Measurements from ENCODE around the gene TTLL9. TPM values are rescaled to one million over a fixed set of nuclear protein-coding genes. Genes with fewer than 3 reads are reported as not detected.
"Not testable (repeated sequence)": the region's sequence is repeated elsewhere in the genome, so short reads cannot be mapped to it uniquely, and the experiment has no call there.

The TTLL9 gene
- total RNA-seq, 1 donor from 2014 or later, result 2.4 TPM

DNA sequence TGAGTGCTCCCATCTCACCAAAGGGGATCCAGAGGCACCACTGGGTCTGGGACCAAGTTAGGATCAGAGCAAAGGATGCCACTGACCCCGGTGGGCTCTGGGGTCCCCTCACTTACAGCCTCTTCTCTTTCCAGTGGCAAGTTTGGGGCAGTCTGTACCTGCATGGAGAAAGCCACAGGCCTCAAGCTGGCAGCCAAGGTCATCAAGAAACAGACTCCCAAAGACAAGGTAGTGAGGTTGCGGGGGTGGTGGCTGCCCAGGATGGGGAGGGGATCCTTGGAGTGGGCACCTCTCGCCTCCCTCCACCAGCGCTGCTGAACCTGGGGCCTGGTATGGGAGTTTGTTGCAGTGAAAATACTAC is 46.3 kb upstream of the TTLL9 start:
- H3K36me3 Mint-ChIP-seq (ENCODE audit: insufficient read depth), result no peaks in the 10 kb centered on the region
- peaks cover 12% of the 10 kb centered on the region for H3K27me3 Mint-ChIP-seq
- no peak overlapping the region for H3K27ac Mint-ChIP-seq
- TF ChIP-seq, protein P1, sequence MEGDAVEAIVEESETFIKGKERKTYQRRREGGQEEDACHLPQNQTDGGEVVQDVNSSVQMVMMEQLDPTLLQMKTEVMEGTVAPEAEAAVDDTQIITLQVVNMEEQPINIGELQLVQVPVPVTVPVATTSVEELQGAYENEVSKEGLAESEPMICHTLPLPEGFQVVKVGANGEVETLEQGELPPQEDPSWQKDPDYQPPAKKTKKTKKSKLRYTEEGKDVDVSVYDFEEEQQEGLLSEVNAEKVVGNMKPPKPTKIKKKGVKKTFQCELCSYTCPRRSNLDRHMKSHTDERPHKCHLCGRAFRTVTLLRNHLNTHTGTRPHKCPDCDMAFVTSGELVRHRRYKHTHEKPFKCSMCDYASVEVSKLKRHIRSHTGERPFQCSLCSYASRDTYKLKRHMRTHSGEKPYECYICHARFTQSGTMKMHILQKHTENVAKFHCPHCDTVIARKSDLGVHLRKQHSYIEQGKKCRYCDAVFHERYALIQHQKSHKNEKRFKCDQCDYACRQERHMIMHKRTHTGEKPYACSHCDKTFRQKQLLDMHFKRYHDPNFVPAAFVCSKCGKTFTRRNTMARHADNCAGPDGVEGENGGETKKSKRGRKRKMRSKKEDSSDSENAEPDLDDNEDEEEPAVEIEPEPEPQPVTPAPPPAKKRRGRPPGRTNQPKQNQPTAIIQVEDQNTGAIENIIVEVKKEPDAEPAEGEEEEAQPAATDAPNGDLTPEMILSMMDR (IDR thresholded peaks at IDR 0.05; ENCODE audit: unreplicated experiment), result no peak
- no peak overlapping the region for H3K4me3 Mint-ChIP-seq (ENCODE audit: low read depth)
- H3K9me3 Mint-ChIP-seq (ENCODE audit: low read depth), result no peaks in the 10 kb centered on the region
- DNase-seq (ENCODE audit: low spot score, unreplicated experiment), result no peak
- no peaks in the 10 kb centered on the region for H3K4me1 Mint-ChIP-seq (ENCODE audit: low read depth)

DNA sequence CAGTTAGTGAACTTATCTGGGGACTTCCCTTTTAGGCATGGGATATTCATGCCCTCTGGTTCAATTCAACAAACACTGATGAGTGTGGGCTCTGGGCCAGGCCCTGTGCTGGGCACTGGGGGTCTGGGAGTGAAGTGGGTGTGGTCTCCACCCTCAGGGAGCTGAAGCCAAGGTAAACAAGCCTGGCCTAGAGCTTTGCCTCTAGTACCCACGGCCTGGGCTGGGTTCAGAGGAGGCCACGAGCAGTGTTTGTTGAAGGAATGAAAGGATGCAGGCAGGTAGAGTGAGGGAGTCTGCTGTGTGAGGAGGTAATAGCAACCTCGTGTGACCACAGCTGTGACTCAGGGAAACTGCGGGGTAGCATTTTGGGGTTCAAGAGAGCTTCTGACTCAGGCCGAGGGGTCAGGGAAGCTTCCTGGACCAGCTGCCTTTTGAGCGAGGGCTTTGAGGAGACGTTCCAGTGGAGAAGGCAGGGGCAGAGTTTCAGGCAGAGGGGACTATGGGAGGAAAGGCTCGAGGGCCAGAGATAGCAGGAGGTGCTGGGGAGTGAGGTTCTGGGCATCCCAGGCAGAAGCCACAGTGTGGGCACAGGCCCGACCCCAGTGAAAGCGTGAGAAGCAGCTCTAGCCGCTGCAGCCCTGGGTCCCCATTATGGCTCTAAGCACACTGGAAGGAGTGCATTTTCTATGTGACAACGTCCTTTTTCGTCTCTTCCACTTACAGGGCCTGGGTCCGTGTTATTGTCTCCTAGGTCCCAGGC is 45.7 kb upstream of the TTLL9 start:
- Mint-ChIP-seq H3K27me3 (peaks cover 12% of the 10 kb centered on the region), H3K36me3 (ENCODE audit: insufficient read depth) (no peaks in the 10 kb centered on the region), H3K27ac (no peak overlapping the region), H3K4me3 (ENCODE audit: low read depth) (no peak overlapping the region), H3K4me1 (ENCODE audit: low read depth) (no peaks in the 10 kb centered on the region), H3K9me3 (ENCODE audit: low read depth) (no peaks in the 10 kb centered on the region)
- TF ChIP-seq, protein P1 (IDR thresholded peaks at IDR 0.05; ENCODE audit: unreplicated experiment), result no peak
- DNase-seq (ENCODE audit: low spot score, unreplicated experiment), result no peak

DNA sequence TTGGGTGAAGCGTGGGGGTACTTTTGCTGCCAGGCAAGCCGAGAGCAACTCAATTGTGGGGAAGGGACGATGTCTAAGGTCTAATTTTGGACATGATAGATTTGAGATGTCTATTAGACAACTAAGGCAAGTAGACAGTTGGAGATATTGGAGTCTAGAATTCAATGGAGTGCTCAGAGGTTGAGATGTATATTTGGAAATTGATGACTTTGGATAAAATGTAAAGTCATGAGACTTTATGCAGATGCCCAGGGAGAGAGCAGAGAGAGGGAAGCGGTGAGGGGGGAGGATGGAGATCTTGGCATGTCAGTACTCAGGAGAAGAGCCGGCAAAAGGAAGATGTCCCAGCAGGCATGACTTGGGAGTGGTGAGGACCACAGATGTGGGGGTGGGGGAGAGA is 44.4 kb upstream of the TTLL9 start:
- no peak for DNase-seq (ENCODE audit: low spot score, unreplicated experiment)
- H3K4me3 Mint-ChIP-seq (ENCODE audit: low read depth), result no peak overlapping the region
- H3K9me3 Mint-ChIP-seq (ENCODE audit: low read depth), result no peaks in the 10 kb centered on the region
- no peaks in the 10 kb centered on the region for H3K36me3 Mint-ChIP-seq (ENCODE audit: insufficient read depth)
- H3K27ac Mint-ChIP-seq, result no peak overlapping the region
- no peaks in the 10 kb centered on the region for H3K4me1 Mint-ChIP-seq (ENCODE audit: low read depth)
- TF ChIP-seq, protein P1 (IDR thresholded peaks at IDR 0.05; ENCODE audit: unreplicated experiment), result no peak
- peaks cover 10% of the 10 kb centered on the region for H3K27me3 Mint-ChIP-seq

DNA sequence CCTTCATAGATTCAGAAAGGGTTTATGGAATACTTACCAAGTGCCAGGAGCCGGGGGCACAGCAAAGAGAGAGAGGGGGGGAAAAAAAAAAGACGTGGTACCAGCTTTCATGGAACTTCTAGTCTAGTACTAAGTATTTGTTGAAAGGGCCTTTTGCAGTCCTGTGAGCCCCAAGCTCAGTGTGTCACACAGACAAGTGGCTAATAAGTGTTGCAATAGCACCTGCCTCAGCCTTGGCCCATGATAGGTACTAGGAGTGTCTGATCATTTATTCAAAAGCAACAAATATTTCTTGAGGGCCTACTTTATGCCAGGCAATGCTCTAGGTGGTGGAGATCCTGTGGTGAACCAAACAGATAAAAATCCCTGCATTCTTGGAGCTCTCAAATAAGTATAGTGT is 43.4 kb upstream of the TTLL9 start:
- H3K4me1 Mint-ChIP-seq (ENCODE audit: low read depth), result no peaks in the 10 kb centered on the region
- DNase-seq (ENCODE audit: low spot score, unreplicated experiment), result no peak
- H3K27ac Mint-ChIP-seq, result no peak overlapping the region
- H3K27me3 Mint-ChIP-seq, result peaks cover 6% of the 10 kb centered on the region
- TF ChIP-seq, protein P1 (IDR thresholded peaks at IDR 0.05; ENCODE audit: unreplicated experiment), result no peak
- H3K9me3 Mint-ChIP-seq (ENCODE audit: low read depth), result no peaks in the 10 kb centered on the region
- no peak overlapping the region for H3K4me3 Mint-ChIP-seq (ENCODE audit: low read depth)
- H3K36me3 Mint-ChIP-seq (ENCODE audit: insufficient read depth), result no peaks in the 10 kb centered on the region

DNA sequence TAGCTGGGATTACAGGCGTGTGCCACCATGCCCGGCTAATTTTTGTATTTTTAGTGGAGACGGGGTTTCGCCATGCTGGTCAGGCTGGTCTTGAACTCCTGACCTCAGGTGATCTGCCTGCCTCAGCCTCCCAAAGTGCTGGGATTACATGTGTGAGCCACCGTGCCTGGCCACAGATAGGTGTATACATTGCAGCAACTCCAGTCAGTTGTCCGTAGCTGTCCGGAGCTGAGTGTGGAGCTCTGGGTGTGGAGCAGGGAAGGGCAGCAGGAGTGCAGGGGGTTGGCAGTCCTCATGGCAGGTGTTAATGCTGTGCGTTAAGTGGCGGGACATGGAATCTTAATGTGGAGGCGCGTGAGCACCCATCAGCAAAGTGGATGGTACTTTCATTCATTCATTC is 42.4 kb upstream of the TTLL9 start:
- H3K9me3 Mint-ChIP-seq (ENCODE audit: low read depth); H3K27me3 Mint-ChIP-seq; H3K4me1 Mint-ChIP-seq (ENCODE audit: low read depth); H3K4me3 Mint-ChIP-seq (ENCODE audit: low read depth); DNase-seq (ENCODE audit: low spot score, unreplicated experiment); H3K36me3 Mint-ChIP-seq (ENCODE audit: insufficient read depth); H3K27ac Mint-ChIP-seq: not testable (repeated sequence)

DNA sequence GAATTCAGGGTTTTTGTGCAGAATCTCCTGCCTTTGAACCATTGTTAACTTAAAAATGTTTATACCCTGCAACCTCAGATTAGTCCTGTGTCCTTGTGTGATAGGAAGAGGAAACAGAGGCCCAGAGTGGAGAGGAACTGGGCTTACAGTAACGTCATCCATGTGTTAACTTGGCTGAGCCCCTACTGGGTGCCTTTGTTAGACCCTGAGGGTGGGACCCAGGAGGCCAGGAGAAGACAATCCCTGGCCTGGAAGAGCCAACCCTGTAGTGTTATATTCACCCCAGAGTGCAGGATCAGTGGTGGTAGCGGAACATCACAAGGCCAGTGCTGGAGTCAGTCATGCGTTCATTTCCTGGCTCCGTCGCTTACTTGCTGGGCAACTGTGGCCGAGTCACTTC is 40.7 kb upstream of the TTLL9 start:
- Mint-ChIP-seq H3K36me3 (ENCODE audit: insufficient read depth) (no peaks in the 10 kb centered on the region), H3K4me1 (ENCODE audit: low read depth) (peaks cover 3% of the 10 kb centered on the region), H3K4me3 (ENCODE audit: low read depth) (no peak overlapping the region), H3K27ac (no peak overlapping the region), H3K9me3 (ENCODE audit: low read depth) (no peaks in the 10 kb centered on the region), H3K27me3 (no peaks in the 10 kb centered on the region)
- DNase-seq (ENCODE audit: low spot score, unreplicated experiment), result no peak
- TF ChIP-seq, protein P1 (IDR thresholded peaks at IDR 0.05; ENCODE audit: unreplicated experiment), result no peak
